ENCODE measurements around the gene LRRC71.

LRRC71 gene

GRCh38 chr1:156920233-156921052, at the start of gene LRRC71:
LRRC71 (plus strand) TSS chr1:156920632; CDS start chr1:156920804, 172 bp downstream.
- peak; percentile 53 to 71 for DNase-seq (ENCODE audit: low read depth in 2 of 2)

DNA sequence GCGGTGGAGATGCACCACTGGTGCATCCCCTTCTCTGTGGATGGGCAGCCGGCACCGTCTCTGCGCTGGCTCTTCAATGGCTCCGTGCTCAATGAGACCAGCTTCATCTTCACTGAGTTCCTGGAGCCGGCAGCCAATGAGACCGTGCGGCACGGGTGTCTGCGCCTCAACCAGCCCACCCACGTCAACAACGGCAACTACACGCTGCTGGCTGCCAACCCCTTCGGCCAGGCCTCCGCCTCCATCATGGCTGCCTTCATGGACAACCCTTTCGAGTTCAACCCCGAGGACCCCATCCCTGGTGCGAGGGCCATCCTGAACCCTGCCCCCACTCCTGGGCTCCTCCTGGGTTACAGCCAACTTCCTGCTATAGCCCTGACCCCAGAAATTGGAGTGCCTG, 46.8 kb upstream of the LRRC71 start:
- DNase-seq (ENCODE audit: low read depth in 2 of 2): no peak

DNA sequence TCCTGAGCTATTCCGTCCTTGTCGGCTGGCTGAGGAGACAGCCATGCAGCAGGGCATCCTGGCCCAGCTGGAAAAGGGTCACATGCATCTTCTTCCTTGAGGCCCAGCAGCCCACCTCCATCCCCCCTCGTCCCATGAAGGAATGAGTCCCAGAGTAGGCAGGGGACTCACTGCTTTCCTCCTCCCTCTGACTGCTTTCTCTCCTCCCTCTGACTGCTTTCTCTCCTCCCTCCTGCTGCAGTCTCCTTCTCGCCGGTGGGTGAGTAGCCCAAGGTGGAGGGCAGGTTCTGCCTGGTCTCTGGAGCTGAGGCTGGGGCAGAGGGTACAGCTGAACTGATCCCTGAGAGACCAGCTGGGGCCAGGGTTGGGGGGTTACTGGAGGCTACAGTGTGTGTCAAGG, 46.3 kb upstream of the LRRC71 start:
- no peak for DNase-seq (ENCODE audit: low read depth in 2 of 2)

DNA sequence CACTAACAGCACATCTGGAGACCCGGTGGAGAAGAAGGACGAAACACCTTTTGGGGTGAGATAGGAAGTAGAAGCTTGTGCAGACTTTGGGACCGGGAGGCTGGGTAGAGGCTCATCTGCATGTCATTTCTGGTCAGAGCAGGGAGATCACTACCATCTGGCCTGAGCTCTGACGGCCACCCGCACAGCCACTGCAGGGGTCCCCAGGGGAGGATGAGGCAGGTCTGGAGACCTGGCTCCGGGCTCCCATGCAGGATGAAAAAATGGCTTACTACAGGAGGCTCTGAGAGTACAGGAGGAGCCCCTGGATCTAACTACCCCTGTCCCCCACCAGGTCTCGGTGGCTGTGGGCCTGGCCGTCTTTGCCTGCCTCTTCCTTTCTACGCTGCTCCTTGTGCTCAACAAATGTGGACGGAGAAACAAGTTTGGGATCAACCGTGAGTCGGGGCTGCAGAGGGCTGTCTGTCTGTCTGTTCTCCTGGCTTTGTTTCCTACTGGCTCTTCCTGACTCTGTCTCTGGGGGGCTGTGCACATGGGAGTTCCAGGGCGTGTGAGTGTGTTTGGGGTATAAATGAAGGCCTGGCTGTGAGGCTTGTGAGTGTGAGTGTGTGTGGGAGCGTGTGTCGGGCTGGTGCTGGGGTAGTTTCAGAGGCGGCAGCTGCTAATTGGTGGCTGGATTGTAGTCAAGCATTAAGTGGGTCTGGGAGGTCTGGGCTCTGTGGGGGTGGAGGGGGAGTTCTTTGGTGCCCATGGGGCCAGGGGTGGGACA, 45.7 kb upstream of the LRRC71 start:
- no peak for DNase-seq (ENCODE audit: low read depth in 2 of 2)

DNA sequence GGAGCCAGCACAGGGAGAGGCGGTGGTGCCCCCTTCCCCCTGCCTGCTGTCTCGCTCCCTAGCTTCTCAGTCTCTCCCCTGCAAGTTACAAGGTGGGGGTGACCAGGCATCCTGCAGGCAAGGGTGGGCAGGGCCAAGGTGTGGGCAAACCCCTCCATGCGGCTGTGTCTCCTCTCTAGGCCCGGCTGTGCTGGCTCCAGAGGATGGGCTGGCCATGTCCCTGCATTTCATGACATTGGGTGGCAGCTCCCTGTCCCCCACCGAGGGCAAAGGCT, 45.2 kb upstream of the LRRC71 start:
- no peak for DNase-seq (ENCODE audit: low read depth in 2 of 2)

DNA sequence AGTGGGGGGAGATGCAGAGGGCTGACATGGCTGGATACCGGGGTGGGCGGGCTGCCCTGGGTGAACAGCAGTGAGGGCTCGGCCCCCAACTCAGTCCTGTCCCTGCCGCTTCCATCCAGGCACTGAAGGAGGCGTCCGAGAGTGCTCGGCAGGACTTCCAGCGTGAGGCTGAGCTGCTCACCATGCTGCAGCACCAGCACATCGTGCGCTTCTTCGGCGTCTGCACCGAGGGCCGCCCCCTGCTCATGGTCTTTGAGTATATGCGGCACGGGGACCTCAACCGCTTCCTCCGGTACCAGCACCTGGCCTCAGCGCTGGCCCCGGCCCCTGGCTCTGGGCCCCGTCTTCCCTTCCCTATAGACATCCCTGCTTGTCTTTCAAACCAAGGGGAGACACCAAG, 44.2 kb upstream of the LRRC71 start:
- DNase-seq (ENCODE audit: low read depth in 2 of 2): no peak

DNA sequence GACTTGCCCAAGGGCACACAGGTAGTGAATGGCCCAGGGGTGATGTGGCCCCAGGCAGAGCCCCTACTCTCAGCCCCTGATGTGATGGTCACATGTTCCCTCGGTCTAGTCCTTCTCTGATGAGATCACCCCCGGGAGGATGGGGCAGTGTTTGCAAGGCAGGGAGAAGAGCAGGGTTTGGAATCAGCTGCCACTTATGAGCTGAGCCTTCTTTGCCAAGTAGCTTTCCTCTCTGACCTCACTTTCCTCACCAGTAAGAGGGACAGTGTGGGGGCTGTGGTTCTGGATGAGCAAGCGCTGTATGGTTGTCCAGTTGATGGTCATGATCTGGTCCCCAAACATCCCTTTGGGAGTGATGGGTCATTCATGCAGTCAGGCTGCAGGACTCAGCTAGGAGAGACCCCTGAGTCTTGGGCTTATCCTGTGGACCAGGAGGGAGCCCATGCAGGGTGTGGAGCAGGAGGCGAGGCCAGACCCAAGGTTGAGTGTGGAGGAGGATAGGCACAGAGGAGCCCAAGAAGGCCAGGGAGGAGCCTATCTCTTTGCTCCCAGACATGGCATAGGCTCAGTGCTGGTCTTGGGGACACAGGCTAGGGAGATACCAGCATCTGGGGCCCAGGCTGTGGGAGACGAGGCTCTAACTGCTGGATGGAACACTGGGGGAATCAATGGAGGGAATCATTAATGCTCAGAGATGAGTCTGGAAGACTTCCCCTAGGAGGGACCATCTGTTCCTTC, 42.8 kb upstream of the LRRC71 start:
- DNase-seq (ENCODE audit: low read depth in 2 of 2): no peak

DNA sequence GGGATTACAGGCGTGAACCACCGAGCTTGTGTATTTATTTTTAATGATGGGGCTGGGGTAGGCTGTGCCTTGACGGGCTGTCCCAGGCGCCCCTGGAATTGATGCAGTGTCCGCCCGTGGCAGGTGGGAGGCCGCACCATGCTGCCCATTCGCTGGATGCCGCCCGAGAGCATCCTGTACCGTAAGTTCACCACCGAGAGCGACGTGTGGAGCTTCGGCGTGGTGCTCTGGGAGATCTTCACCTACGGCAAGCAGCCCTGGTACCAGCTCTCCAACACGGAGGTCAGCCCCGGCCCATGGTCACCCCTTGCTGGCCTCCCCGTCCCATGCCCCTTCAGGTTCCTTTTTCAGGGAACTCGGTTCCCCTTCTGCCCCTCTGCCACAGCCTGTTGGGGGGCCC, 40.6 kb upstream of the LRRC71 start:
- DNase-seq (ENCODE audit: low read depth in 2 of 2): no peak

GRCh38 chr1:156880473-156880872, 40.0 kb upstream of the LRRC71 start:
- DNase-seq (ENCODE audit: low read depth in 2 of 2): no peak

- DNase-seq (ENCODE audit: low read depth in 2 of 2): no peak
Observed at GRCh38 chr1:156881101-156881500, 39.3 kb upstream of the LRRC71 start.

DNA sequence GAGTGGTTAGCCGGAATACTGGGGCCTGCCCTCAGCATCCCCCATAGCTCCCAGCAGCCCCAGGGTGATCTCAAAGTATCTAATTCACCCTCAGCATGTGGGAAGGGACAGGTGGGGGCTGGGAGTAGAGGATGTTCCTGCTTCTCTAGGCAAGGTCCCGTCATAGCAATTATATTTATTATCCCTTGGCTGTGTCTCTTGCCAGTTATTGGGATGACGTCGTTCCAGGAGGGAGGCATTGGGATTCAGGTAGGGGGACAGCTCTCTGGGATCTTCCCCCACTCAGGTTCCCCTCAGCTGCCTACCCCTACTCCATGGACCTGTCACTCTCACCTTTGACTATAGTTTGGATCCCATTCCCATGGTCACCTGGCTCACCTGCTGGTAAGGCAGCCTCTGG, 38.8 kb upstream of the LRRC71 start:
- DNase-seq (ENCODE audit: low read depth in 2 of 2): no peak

DNA sequence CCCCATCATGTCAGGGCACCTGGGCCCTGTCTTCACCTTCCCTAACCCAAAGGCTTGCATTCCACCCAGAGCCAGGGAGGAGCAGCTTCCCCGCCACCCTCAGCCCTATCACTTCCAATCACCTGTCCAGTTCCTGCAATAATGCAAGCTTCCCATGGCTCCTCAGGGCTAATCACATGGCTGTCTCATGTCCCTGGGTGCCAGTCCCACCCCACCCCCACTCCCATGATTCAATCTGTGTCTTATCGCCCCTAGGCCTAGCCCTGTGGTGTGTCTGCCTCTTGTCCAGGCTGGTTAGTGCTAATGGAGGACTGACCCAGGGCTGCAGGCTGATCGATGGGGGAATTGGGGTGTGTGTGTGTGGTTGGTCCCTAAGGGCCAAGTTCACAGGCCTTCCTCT, 37.9 kb upstream of the LRRC71 start:
- no peak for DNase-seq (ENCODE audit: low read depth in 2 of 2)

DNA sequence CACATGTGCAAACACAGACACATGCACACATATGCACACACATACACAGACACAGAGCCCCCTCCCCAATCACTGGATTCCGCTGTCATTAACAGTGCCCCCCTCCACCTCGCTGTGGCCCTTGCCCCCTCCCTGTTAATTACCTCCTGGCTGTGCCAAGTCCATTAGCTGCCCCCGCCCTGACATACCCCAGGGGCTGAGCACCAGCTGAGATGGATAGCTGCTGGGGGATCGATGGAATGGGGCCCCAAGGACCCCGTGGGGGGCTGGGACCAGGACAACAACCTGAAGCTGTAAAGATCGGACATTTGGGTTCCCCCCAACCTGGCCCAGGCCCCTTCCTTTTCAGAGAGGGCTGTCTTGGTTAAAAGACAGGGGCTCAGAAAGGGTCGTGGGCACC, 36.5 kb upstream of the LRRC71 start:
- DNase-seq (ENCODE audit: low read depth in 2 of 2): no peak

- no peak for DNase-seq (ENCODE audit: low read depth in 2 of 2)
Observed at GRCh38 chr1:156884560-156885184, 35.8 kb upstream of the LRRC71 start.

- no peak for DNase-seq (ENCODE audit: low read depth in 2 of 2)
Observed at GRCh38 chr1:156885314-156885713, 35.1 kb upstream of the LRRC71 start.

- no peak for DNase-seq (ENCODE audit: low read depth in 2 of 2)
Observed at GRCh38 chr1:156885880-156886355, 34.5 kb upstream of the LRRC71 start.

- no peak for DNase-seq (ENCODE audit: low read depth in 2 of 2)
Observed at GRCh38 chr1:156886583-156887281, 33.7 kb upstream of the LRRC71 start.

- no peak for DNase-seq (ENCODE audit: low read depth in 2 of 2)
Observed at GRCh38 chr1:156887317-156887716, 33.1 kb upstream of the LRRC71 start.

GRCh38 chr1:156887734-156888133, 32.7 kb upstream of the LRRC71 start:
- no peak for DNase-seq (ENCODE audit: low read depth in 2 of 2)

GRCh38 chr1:156889802-156890580, 30.4 kb upstream of the LRRC71 start:
- peak; percentile 25 to 45 for DNase-seq (ENCODE audit: low read depth in 2 of 2)
